GM19238 (cell line): ENCODE data around the gene ARHGAP42.

Experiments
- DNase-seq: peaks from one replicate; pipeline ENCODE4 v3.0.0; 2011; ENCODE audit warnings: low spot score; ENCODE audit not compliant: insufficient read length

The ARHGAP42 gene

GRCh38 chr11:100914415-100915110 lies 227.5 kb downstream of the ARHGAP42 start:
- DNase-seq, result no peak

GRCh38 chr11:100918551-100919500 lies 231.7 kb downstream of the ARHGAP42 start:
- DNase-seq, result no peak

- DNase-seq, result no peak
Observed at GRCh38 chr11:100920593-100920992, 233.5 kb downstream of the ARHGAP42 start.

- DNase-seq, result no peak
Observed at GRCh38 chr11:100922121-100922520, 235.0 kb downstream of the ARHGAP42 start.

GRCh38 chr11:100923555-100923954 lies 236.5 kb downstream of the ARHGAP42 start:
- DNase-seq, result no peak

- no peak for DNase-seq
Observed at GRCh38 chr11:100925935-100926334, 238.8 kb downstream of the ARHGAP42 start.

GRCh38 chr11:100927579-100927978 lies 240.5 kb downstream of the ARHGAP42 start:
- DNase-seq, result no peak

- DNase-seq, result no peak
Observed at GRCh38 chr11:100928426-100928825, 241.3 kb downstream of the ARHGAP42 start.

GRCh38 chr11:100929377-100929776 lies 242.3 kb downstream of the ARHGAP42 start:
- DNase-seq, result no peak

GRCh38 chr11:100930185-100930778 lies 243.2 kb downstream of the ARHGAP42 start:
- no peak for DNase-seq

- no peak for DNase-seq
Observed at GRCh38 chr11:100932474-100933100, 245.5 kb downstream of the ARHGAP42 start.

- DNase-seq, result no peak
Observed at GRCh38 chr11:100936781-100937180, 249.7 kb downstream of the ARHGAP42 start.

GRCh38 chr11:100939571-100939970 lies 252.5 kb downstream of the ARHGAP42 start:
- DNase-seq, result no peak

GRCh38 chr11:100940111-100940510 lies 253.0 kb downstream of the ARHGAP42 start:
- no peak for DNase-seq

GRCh38 chr11:100941033-100941432 lies 253.9 kb downstream of the ARHGAP42 start:
- DNase-seq, result no peak

- no peak for DNase-seq
Observed at GRCh38 chr11:100942016-100942415, 254.9 kb downstream of the ARHGAP42 start.

GRCh38 chr11:100948936-100949335 lies 261.8 kb downstream of the ARHGAP42 start:
- DNase-seq, result no peak

GRCh38 chr11:100949443-100949842 lies 262.4 kb downstream of the ARHGAP42 start:
- DNase-seq, result no peak

- DNase-seq, result no peak
Observed at GRCh38 chr11:100955318-100955717, 268.2 kb downstream of the ARHGAP42 start.

- no peak for DNase-seq
Observed at GRCh38 chr11:100956351-100956750, 269.3 kb downstream of the ARHGAP42 start.

GRCh38 chr11:100957499-100957898 lies 270.4 kb downstream of the ARHGAP42 start:
- no peak for DNase-seq

- no peak for DNase-seq
Observed at GRCh38 chr11:100961633-100962032, 274.5 kb downstream of the ARHGAP42 start.
